NOMO-1 treated with dmso at 0.1 percent for 144 hours (cell line): ENCODE data around the gene GAL3ST3.
A peak's percentile ranks its signal among the peaks of the same experiment; 100 is the strongest.
"Not testable (repeated sequence)": the region's sequence is repeated elsewhere in the genome, so short reads cannot be mapped to it uniquely, and the experiment has no call there.

Experiments used
- DNase-seq: peaks from one replicate; lab custom pipeline; 2025; ENCODE audit not compliant: unreplicated experiment; lab: John Stamatoyannopoulos, UW

GAL3ST3 gene

DNA sequence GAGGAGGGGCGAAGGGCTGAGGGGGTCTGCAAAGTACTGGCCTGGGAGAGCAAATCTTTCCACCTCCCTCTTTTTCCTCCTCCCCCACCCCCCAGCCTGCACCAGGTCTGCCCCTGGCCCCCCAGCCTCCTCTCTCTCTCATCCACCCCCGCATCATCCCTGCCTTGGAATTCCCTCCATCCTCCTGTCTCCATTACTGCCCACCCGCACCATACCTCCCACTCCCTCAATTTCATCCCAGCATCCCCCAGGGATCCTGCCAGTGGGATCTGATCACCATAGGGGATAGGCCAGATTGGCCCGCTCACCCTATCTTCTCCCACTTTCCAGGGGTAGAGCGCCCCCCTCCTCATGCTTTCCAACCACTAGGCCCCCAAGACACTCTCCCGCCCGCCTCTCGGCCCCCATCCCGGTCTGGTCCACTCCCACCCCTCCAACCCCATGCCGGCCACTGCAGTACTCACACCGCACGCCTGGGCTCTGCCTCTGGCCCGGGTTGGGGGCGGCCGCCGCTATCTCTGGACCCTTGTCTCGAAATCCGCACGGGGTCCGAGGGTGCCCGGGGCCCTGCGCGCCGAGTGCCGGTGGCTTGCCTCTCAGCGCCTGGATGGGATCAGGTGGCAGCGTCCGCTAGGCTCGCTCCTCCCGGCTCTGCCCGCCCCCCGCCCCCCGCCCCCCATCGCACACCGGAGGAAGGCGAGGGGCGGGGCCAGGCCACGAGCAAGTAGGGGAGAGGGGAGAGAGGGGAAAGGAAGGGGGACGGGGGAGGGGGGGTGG is at the start of gene GAL3ST3:
Gene GAL3ST3 (minus strand): TSS at position 615 of the 777 bp plus-strand sequence. CDS start 3,746 bp downstream, outside the sequence.
- DNase-seq, result no peak

GRCh38 chr11:66092125-66092524 is 43.2 kb upstream of the GAL3ST3 start:
- not testable (repeated sequence) for DNase-seq

- no peak for DNase-seq
Observed at GRCh38 chr11:66090288-66090687, 41.3 kb upstream of the GAL3ST3 start.

DNA sequence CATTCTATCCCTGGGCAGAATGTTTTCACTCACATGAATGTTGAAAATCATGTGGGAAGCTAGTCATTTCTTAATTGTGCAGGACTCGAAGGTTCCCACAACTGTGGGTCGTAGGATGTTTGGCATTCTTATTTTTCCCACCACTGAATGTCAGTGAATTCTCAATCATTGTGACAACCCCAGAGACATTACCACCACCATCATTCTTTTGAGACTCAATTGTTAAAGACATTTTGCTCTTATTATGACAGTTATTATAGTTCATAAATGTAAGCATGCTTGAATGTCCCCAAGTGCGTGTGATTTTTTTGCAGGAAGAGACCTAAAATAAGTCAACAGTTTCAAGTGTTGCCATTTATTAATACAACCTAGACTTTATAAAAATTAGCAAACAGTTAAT is 40.1 kb upstream of the GAL3ST3 start:
- no peak for DNase-seq

DNA sequence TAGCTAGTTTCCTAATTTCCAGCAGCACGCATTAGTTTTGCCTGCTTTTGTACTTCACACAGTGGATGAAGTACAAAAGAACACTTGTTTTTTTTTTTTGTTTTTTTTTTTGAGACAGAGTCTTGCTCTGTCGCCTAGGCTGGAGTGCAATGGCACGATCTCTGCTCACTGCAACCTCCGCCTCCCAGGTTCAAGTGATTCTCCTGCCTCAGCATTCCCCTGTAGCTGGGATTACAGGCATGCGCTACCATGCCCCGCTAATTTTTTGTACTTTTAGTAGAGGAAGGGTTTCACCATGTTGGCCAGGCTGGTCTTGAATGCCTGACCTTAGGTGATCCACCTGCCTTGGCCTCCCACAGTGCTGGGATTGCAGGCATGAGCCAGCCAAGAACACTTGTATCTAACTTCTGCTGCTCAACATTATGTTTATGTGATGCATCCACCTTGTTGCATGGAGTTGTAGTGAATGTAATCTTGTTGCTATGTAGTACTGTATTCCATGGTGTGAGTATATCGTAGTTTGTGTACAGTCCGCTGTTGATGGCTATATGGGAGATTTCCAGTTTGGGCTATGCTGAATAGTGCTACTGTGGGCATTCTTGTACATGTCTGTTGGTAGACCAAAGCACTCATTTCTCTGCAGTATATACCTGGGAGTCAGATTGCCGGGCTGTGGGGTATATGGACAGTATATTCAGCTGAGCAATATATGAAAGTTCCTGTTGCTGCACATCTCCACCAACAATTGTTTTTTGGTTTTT is 38.4 kb upstream of the GAL3ST3 start:
- DNase-seq, result no peak

- no peak for DNase-seq
Observed at GRCh38 chr11:66084821-66085475, 36.0 kb upstream of the GAL3ST3 start.

- no peak for DNase-seq
Observed at GRCh38 chr11:66083767-66084166, 34.8 kb upstream of the GAL3ST3 start.

DNA sequence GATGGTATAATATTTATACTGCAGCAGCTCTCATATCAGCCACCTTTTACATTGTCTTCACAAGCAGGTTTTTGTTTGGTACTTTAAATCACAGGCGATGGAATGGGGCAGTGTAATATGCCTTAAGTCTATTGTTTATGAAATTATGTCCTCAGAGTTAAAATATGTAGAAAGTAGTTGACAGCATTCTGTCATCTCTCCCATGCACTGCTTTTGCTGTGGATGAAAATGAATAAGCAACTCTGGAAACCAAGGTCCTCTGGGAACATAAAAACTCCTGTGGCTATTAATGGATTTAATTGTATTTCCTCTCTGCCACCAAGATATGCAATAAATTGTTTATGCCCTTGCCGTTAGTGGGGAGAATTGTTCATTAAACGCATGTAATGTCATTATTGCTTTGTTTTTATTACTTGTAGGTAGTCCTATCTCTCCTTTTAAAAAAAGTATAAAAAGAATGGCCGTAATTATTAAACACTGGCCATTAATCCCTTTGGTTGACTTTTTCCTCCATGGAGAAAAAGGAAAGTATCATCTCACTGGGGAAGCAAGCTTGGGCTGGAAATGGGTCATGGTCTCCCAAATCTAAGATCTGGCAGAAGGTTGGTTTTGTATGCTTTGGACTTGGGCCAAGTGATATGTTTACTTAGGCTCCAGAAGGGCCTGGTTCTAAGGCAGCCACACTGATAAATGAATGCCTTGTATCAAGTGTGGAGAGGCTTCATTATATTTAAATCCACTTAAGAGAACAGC is 34.2 kb upstream of the GAL3ST3 start:
- DNase-seq, result no peak

GRCh38 chr11:66081505-66081904 is 32.5 kb upstream of the GAL3ST3 start:
- peak; percentile 76 for DNase-seq

- peak; percentile 2 for DNase-seq
Observed at GRCh38 chr11:66080055-66080817, 31.3 kb upstream of the GAL3ST3 start.

DNA sequence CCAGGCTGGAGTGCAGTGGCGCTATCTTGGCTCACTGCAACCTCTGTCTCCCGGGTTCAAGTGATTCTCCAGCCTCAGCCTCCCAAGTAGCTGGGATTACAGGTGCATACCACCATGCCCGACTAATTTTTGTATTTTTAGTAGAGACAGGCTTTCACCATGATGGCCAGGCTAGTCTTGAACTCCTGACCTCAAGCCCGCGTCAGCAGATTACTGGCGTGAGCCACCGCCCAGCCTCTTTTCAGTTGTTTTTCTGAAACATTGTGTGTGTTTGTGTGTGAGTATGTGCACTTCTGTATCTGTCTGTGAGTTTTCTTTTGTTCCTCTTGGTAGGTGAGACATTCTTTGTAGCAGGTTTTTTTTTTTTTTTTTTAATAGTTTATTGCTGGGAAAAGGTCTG is 30.0 kb upstream of the GAL3ST3 start:
- not testable (repeated sequence) for DNase-seq

GRCh38 chr11:66077927-66078326 is 29.0 kb upstream of the GAL3ST3 start:
- no peak for DNase-seq

GRCh38 chr11:66076561-66076960 is 27.6 kb upstream of the GAL3ST3 start:
- no peak for DNase-seq

GRCh38 chr11:66075273-66075672 is 26.3 kb upstream of the GAL3ST3 start:
- no peak for DNase-seq

DNA sequence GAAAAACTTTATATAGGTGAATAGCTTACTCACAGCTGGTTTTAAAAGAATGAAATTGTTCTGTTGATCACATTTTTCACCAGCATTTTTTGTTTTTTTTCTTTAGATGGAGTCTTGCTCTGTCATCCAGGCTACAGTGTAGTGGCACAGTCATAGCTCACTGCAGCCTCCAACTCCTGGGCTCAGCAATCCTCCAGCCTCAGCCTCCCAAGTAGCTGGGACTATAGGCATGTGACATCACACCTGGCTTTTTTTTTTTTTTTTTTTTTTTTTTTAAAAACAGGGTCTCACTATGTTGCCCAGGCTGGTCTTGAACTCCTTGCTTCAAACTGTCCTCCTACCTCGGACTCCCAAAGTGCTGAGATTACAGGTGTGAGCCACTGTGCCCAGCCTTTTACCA is 24.7 kb upstream of the GAL3ST3 start:
- no peak for DNase-seq

GRCh38 chr11:66072518-66072917 is 23.6 kb upstream of the GAL3ST3 start:
- no peak for DNase-seq

DNA sequence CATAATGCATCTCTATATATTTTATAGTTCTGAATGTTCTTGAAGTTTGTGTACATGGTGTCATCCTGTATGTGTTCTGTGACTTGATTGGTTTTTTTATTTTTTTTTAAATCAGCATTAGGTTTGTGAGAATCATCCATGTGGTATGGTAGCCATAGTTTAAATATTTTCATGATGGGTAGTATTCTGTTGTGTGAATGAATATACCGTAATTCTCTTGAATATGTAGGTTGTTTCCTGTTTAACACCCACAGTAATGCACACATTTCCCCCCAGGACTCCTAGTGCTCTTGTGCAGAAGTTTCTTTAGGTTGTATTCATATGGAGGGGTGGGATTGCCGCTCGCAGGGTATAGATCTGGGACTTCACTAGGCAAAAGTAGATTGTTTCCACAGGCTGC is 23.1 kb upstream of the GAL3ST3 start:
- DNase-seq, result no peak

- no peak for DNase-seq
Observed at GRCh38 chr11:66071381-66071801, 22.4 kb upstream of the GAL3ST3 start.

DNA sequence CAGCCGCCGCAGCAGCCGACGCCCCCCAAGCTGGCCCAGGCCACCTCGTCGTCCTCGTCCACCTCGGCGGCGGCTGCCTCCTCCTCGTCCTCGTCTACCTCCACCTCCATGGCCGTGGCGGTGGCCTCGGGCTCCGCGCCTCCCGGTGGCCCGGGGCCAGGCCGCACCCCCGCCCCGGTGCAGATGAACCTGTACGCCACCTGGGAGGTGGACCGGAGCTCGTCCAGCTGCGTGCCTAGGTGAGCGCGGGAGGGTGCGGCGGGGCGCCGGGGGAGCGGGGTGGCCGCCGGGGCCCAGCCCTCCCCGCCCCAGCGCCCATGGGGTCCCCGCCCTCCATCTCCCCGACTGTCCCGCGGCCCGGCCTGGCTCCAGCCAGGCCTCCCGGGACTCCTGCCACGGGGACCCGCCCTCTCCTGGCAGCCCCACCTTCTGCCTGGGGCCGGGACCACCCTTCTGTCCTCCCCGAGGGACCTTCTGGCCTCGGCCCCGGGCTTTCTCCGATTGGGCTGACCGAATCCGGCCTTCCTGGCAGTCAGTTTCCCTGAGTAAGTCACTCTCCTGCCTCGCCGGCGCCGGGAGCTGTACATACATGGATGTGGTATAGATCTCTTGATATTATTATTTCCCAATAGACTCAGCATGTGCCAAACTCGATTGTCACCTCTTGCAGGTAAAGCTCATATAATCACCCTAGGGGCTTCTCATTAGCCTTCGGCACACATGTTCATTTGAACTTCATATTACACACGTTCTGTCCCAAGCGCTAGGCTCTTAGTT is 21.8 kb upstream of the GAL3ST3 start:
- no peak for DNase-seq
